HG03060 (cell line): ENCODE measurements around the gene LST1.
"Not testable (repeated sequence)": the region's sequence is repeated elsewhere in the genome, so short reads cannot be mapped to it uniquely, and the experiment has no call there.

Experiments
- ATAC-seq: cut with Tn5 transposase; IDR thresholded peaks from one replicate; pipeline ENCODE4 v1.9.1; 2021; ENCODE audit warnings: low read depth, moderate number of reproducible peaks; ENCODE audit not compliant: unreplicated experiment

LST1 gene

GRCh38 chr6:31579546-31580437 lies 6.3 kb upstream of the LST1 start:
- ATAC-seq: no peak

- ATAC-seq: no peak
Measured at GRCh38 chr6:31580438-31580740, 5.7 kb upstream of the LST1 start.

GRCh38 chr6:31580807-31581433 lies 5.2 kb upstream of the LST1 start:
- ATAC-seq: no peak

GRCh38 chr6:31581434-31582229 lies 4.4 kb upstream of the LST1 start:
- no peak for ATAC-seq

- no peak for ATAC-seq
Measured at GRCh38 chr6:31582230-31582643, 3.8 kb upstream of the LST1 start, which contains the start of gene LTB. LTB (minus strand) TSS chr6:31582424; CDS start chr6:31582417, 7 bp downstream.

GRCh38 chr6:31585491-31585890 lies 586 bp upstream of the LST1 start:
- no peak for ATAC-seq

- no peak for ATAC-seq
Measured at GRCh38 chr6:31586599-31587281, 663 bp downstream of the LST1 start.

- ATAC-seq: no peak
Measured at GRCh38 chr6:31587791-31588777, 2.0 kb downstream of the LST1 start.

GRCh38 chr6:31588871-31589650 lies 3.0 kb downstream of the LST1 start:
- no peak for ATAC-seq

- not testable (repeated sequence) for ATAC-seq
Measured at GRCh38 chr6:31590691-31591090, 4.6 kb downstream of the LST1 start.

- no peak for ATAC-seq
Measured at GRCh38 chr6:31592396-31592771, 6.3 kb downstream of the LST1 start.

- no peak for ATAC-seq
Measured at GRCh38 chr6:31597006-31597405, 10.9 kb downstream of the LST1 start.

GRCh38 chr6:31607317-31607716 lies 21.2 kb downstream of the LST1 start:
- no peak for ATAC-seq

- no peak for ATAC-seq
Measured at GRCh38 chr6:31609519-31610406, 23.7 kb downstream of the LST1 start.

GRCh38 chr6:31610968-31611367 lies 24.9 kb downstream of the LST1 start:
- no peak for ATAC-seq

GRCh38 chr6:31614075-31614619 lies 28.1 kb downstream of the LST1 start:
- ATAC-seq: no peak
